Peyer's patch (tissue), 4 donors: Measurements from ENCODE around the gene UBC. TPM values are rescaled to one million over a fixed set of nuclear protein-coding genes. Genes with fewer than 3 reads are reported as not detected.
"Not testable (repeated sequence)": the region's sequence is repeated elsewhere in the genome, so short reads cannot be mapped to it uniquely, and the experiment has no call there.

Experiments used
- DNase-seq, 3 donors: peaks; one replicate each; pipeline ENCODE4 v3.0.0-alpha.2; 2017 to 2019
- H3K27ac ChIP-seq, 4 donors: fragments of 200-600 bp; sonication (generic); one replicate each; pipeline ENCODE4 v1.5.1; 2016 to 2019
- H3K27me3 ChIP-seq, 2 donors: fragments of 200-600 bp; sonication (generic); one replicate each; pipeline ENCODE4 v1.5.1; 2019
- H3K36me3 ChIP-seq, 3 donors: fragments of 200-600 bp; sonication (generic); one replicate each; pipeline ENCODE4 v1.5.1; 2016 to 2019
- H3K4me1 ChIP-seq, 4 donors: fragments of 200-600 bp; sonication (generic); one replicate each; pipeline ENCODE4 v1.5.1; 2016 to 2019
- H3K4me3 ChIP-seq, 4 donors: fragments of 200-600 bp; sonication (generic); 1 replicate in 3 of 4; 2 replicates in 1 of 4; pipeline ENCODE4 v1.5.1; 2016 to 2019; ENCODE audit warnings: mild to moderate bottlenecking in 1 of 4
- H3K9me3 ChIP-seq, 4 donors: fragments of 200-600 bp; sonication (generic); one replicate each; pipeline ENCODE4 v1.5.1; 2016 to 2019; ENCODE audit warnings: mild to moderate bottlenecking in 1 of 4
- POLR2A ChIP-seq, 2 donors: fragments of 450-650 bp; IDR thresholded peaks; one replicate each; pipeline ENCODE4 v1.5.1; 2017; ENCODE audit warnings: antibody characterized with exemption in 2 of 2, mild to moderate bottlenecking in 2 of 2, moderate library complexity in 2 of 2
- total RNA-seq, 4 donors: library from RNA; depleted of rRNA; stranded (reverse); fragments of >200 nt; gene quantifications; one replicate each; pipeline ENCODE4 v1.1.0, GENCODE V29; 2016
- TF ChIP-seq, protein P1 (sequence below), 6 experiments: fragments of 450-650 bp in 4 of 6; fragments of 200-600 bp in 2 of 6; sonication (generic) in 1 of 6; IDR thresholded peaks; one replicate each; pipeline ENCODE4 v1.5.1; 2017 to 2019; ENCODE audit warnings: antibody characterized with exemption in 6 of 6, mild to moderate bottlenecking in 3 of 6, moderate library complexity in 1 of 6

UBC gene
- total RNA-seq, 4 donors from 2014 or later = 898 to 2,531 (median 1,185) TPM

DNA sequence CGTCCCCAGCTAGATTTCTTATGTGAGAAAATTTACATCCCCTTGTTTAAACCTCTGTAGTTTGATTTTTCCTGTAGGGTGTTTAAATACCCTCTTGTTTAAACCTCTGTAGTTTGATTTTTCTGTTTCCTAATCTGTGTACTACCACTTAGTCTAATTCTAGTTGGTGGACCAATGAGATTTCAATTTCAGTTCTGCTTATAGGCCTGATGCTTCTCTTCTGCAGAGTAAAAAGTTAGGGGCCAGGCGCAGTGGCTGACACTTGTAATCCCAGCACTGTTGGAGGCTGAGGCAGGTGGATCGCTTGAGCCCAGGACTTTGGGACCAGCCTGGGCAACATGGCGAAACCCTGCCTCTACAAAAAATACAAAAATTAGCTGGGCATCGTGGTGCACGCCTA is 11.5 kb downstream of the UBC start:
- Histone ChIP-seq H3K9me3 (no peaks in the 10 kb centered on the region), H3K27ac (no peak overlapping the region), H3K4me3 (no peak overlapping the region), H3K27me3 (no peaks in the 10 kb centered on the region), H3K4me1 (peaks cover 0 to 15% (median 3%) of the 10 kb centered on the region in 4 donors), H3K36me3 (no peaks in the 10 kb centered on the region)
- DNase-seq = no peak
- no peak for TF ChIP-seq POLR2A (IDR thresholded peaks at IDR 0.05)
- TF ChIP-seq, protein P1, sequence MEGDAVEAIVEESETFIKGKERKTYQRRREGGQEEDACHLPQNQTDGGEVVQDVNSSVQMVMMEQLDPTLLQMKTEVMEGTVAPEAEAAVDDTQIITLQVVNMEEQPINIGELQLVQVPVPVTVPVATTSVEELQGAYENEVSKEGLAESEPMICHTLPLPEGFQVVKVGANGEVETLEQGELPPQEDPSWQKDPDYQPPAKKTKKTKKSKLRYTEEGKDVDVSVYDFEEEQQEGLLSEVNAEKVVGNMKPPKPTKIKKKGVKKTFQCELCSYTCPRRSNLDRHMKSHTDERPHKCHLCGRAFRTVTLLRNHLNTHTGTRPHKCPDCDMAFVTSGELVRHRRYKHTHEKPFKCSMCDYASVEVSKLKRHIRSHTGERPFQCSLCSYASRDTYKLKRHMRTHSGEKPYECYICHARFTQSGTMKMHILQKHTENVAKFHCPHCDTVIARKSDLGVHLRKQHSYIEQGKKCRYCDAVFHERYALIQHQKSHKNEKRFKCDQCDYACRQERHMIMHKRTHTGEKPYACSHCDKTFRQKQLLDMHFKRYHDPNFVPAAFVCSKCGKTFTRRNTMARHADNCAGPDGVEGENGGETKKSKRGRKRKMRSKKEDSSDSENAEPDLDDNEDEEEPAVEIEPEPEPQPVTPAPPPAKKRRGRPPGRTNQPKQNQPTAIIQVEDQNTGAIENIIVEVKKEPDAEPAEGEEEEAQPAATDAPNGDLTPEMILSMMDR (IDR thresholded peaks at IDR 0.05) = no peak

DNA sequence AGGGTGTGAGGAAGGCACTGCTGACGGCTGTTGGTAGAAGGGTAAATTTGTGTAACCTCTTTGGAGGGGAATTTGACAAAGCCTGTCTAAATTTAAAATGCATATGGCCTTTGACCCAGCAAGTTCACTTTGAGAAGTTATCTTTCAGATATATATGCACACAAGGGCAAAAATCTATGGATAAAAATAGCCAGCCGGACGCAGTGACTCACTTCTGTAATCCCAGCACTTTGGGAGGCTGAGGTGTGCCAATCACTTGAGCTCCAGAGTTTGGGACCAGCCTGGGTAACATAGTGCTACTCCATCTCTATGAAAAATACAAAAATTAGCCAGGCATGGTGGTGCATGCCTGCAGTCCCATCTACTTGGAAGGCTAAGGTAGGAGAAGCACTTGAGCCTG is 13.4 kb downstream of the UBC start:
- DNase-seq = no peak
- H3K9me3 ChIP-seq = no peaks in the 10 kb centered on the region
- H3K36me3 ChIP-seq = no peaks in the 10 kb centered on the region
- H3K27me3 ChIP-seq = no peaks in the 10 kb centered on the region
- no peak for TF ChIP-seq POLR2A (IDR thresholded peaks at IDR 0.05)
- TF ChIP-seq, protein P1 (IDR thresholded peaks at IDR 0.05) = no peak
- H3K27ac ChIP-seq = no peak overlapping the region
- H3K4me1 ChIP-seq = peaks cover 0 to 11% (median 3%) of the 10 kb centered on the region in 4 donors
- no peak overlapping the region for H3K4me3 ChIP-seq

DNA sequence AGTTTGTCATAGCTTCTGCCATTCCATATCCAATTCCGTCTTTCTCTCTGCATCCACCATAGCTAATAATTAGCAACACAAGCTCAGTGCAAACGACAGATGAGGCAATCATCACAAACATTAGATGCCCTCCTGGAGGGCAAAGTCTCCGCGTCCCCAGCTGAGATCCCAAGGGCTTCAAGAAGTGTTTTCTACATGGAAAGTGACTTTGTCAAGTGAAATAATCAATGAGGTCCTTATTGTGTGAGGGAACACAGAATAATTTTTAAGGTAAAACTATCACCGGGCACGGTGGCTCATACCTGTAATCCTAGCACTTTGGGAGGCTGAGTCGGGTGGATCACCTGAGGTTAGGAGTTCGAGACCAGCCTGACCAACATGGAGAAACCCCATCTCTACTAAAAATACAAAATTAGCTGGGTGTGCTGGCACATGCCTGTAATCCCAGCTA is 14.1 kb downstream of the UBC start:
- H3K36me3 ChIP-seq, H3K27me3 ChIP-seq, H3K4me3 ChIP-seq, H3K27ac ChIP-seq, DNase-seq, H3K9me3 ChIP-seq: not testable (repeated sequence)
- H3K4me1 ChIP-seq = peaks cover 0 to 10% (median 3%) of the 10 kb centered on the region in 4 donors

DNA sequence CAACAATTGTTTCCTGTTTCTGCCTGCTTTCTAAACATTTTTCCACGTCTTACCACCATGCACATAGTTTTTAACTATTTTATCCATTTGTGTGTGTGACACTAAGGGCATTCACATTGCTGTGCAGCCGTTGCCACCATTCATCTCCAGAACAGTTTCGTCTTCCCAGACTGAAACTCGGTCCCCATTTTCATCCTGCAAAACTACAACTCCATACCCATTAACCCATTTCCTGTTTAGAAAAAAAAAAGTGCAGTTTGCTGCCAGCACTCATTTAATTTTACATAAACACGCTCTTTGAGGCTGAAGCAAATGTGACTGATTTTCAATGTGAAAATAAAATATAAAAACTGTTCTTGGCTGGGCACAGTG is 15.5 kb downstream of the UBC start:
- Histone ChIP-seq H3K9me3 (no peaks in the 10 kb centered on the region), H3K36me3 (no peaks in the 10 kb centered on the region), H3K27ac (no peak overlapping the region), H3K27me3 (no peaks in the 10 kb centered on the region), H3K4me3 (no peak overlapping the region), H3K4me1 (peaks cover 0 to 6% (median 0%) of the 10 kb centered on the region in 4 donors)
- TF ChIP-seq POLR2A (IDR thresholded peaks at IDR 0.05) = no peak
- TF ChIP-seq, protein P1 (IDR thresholded peaks at IDR 0.05) = no peak
- DNase-seq = no peak

DNA sequence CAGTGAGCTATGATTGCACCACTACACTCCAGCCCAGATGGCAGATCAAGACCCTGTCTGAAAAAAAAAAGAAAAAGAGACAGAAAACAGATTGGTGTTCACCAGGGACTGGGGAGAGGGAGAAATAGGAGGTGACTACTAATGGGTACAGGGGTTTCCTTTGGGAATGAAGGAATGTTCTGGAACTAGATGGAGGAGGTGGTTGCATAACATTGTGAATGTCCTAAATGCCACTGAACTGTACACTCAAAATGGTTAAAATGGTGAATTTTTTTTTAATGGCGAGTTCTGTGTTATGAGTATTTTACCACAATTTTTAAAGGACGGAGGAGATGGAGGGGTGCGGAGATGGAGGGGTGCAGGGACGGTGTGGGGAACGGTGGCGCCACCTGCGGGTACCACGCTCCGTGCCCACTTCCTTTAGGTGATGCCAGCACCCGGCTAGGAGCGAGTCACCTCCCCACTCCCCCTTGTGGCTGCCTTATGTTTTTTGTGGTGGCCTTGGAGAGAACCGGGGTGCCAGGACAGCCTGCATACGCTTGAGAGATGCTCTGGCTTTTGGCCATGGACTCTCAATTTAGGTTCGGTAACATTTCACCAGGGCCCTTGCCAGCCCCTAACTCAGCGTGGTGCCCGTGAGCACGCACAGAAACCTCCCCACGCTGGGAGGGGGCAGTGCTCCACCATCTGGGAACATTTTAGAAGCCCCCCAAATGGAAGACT is 16.1 kb downstream of the UBC start:
- H3K27me3 ChIP-seq = no peaks in the 10 kb centered on the region
- peaks cover 0 to 6% (median 0%) of the 10 kb centered on the region in 4 donors for H3K4me1 ChIP-seq
- peak; percentile 66 to 87 (median 68) for DNase-seq
- no peak for TF ChIP-seq POLR2A (IDR thresholded peaks at IDR 0.05)
- TF ChIP-seq, protein P1 (IDR thresholded peaks at IDR 0.05) = peak in 5 of 6 experiments; percentile 41 to 71 (median 61)
- no peak overlapping the region for H3K4me3 ChIP-seq
- no peak overlapping the region for H3K27ac ChIP-seq
- H3K9me3 ChIP-seq = no peaks in the 10 kb centered on the region
- no peaks in the 10 kb centered on the region for H3K36me3 ChIP-seq

DNA sequence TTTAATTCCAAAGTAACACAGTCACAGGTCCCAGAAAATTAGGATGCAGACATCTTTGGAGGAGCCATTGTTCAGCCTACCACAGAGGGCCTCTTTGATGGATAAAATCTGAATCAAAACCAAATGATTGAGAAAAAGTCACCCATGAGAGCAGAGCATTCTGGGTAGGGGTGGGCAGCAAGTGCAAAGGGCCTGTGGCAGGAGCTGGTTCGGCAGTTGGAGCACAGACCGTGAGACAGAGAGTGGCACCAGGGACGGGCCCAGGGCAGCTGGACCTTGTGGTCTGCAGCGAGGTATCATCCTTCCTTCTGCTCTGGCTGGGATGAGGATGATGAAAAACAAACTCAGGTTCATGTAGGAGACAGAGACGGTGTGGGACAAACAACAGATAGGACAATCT is 18.0 kb downstream of the UBC start:
- Histone ChIP-seq H3K27ac (no peak overlapping the region), H3K9me3 (no peaks in the 10 kb centered on the region), H3K4me1 (peaks cover 0 to 6% (median 0%) of the 10 kb centered on the region in 4 donors), H3K27me3 (no peaks in the 10 kb centered on the region), H3K36me3 (no peaks in the 10 kb centered on the region), H3K4me3 (no peak overlapping the region)
- TF ChIP-seq POLR2A (IDR thresholded peaks at IDR 0.05) = no peak
- TF ChIP-seq, protein P1 (IDR thresholded peaks at IDR 0.05) = no peak
- no peak for DNase-seq
